RWPE1 (cell line): ENCODE measurements around the gene SLC12A7.

Source experiments
- CTCF ChIA-PET: fragments of 350-600 bp; sonication (Branson Sonifier 250); formaldehyde crosslinking; extraction: SDS; loops from one replicate; lab custom pipeline; 2021; lab: Yijun Ruan, JAX
- POLR2A ChIA-PET: fragments of 400-600 bp; formaldehyde crosslinking; extraction: SDS; loops from one replicate; lab custom pipeline; 2020; ENCODE audit warnings: antibody characterized with exemption; ENCODE audit not compliant: low non-redundant PET; lab: Yijun Ruan, JAX
- DNase-seq: peaks from one replicate; pipeline ENCODE4 v3.0.0; 2012; ENCODE audit warnings: low spot score
- H3K27ac ChIP-seq: fragments of 450-650 bp; 2 replicates; pipeline ENCODE4 v1.5.1; 2017
- TF ChIP-seq, protein P1 (sequence below): fragments of 450-650 bp; conservative IDR thresholded peaks from 2 replicates; pipeline ENCODE4 v1.5.1; 2017; ENCODE audit warnings: low read depth, mild to moderate bottlenecking

The SLC12A7 gene

DNA sequence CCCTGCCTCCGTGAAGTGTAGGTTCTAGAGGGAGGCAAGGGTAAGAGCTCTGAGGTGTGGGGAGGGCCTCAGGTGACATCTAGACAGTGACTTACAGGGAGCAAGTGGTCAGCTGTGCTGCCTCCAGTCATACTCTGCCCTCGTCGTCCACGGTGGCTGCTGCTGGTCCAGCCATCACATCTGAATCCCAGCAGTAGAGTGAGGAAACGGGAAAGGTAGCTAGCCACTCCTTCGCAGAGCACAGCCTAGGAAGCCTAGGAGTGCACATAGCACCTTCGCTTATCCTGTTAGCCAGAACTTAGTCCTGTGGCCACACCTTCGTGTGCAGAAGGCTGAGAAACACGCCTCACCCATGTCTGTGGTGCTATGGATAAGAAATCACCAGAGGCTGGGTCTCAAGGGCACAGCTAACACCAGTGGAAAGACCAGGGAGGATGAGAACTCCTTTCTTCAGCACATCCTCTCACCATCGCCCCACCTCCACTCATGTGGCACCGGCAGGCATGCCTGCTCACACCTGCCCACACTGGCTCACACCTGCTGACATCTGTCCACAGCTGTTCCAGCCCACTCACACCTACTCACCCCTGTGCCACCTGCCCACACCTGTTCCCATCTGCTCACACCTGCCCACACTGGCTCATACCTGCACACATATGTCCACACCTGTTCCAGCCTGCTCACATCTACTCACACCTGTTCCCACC lies 45.0 kb upstream of the SLC12A7 start:
- ChIA-PET CTCF (no interaction called here), POLR2A (no interaction called here)
- no peak overlapping the region for H3K27ac ChIP-seq
- DNase-seq, result no peak
- TF ChIP-seq, protein P1, sequence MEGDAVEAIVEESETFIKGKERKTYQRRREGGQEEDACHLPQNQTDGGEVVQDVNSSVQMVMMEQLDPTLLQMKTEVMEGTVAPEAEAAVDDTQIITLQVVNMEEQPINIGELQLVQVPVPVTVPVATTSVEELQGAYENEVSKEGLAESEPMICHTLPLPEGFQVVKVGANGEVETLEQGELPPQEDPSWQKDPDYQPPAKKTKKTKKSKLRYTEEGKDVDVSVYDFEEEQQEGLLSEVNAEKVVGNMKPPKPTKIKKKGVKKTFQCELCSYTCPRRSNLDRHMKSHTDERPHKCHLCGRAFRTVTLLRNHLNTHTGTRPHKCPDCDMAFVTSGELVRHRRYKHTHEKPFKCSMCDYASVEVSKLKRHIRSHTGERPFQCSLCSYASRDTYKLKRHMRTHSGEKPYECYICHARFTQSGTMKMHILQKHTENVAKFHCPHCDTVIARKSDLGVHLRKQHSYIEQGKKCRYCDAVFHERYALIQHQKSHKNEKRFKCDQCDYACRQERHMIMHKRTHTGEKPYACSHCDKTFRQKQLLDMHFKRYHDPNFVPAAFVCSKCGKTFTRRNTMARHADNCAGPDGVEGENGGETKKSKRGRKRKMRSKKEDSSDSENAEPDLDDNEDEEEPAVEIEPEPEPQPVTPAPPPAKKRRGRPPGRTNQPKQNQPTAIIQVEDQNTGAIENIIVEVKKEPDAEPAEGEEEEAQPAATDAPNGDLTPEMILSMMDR, result no peak

DNA sequence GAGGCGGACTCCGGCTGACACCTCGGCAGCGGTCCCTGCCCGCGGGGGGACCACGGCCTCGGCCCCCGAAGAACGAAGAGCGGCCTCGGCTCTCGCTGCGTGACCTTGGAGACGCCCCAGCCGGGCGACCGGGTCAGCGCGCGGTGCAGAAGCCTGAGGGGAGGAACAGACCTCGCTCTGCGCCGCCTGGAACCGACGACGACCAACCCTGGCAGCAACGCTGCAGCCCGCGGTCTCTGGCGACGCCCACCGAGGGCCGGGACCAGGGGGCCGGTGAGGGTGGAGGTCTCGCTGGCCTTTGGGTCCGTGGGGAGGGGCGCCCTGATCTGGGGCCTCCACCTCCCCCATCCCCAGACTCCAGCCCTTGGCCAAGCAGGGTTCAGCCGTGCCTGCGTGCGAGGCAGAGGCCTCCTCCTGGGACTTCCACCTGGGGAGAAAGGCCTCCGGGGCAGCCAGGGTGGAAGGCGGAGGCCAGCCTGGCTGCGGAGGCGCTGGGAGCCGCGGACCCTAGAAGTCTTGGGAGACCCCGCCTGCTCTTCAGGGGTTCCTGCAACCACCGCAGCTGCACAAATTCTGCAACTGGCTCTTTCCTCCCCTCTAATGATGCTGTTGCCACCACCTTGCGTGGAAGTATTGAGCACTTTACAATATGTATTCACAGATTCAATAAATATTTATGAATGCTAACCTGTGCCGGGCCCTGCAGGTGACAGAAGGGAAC lies 44.3 kb upstream of the SLC12A7 start:
- TF ChIP-seq, protein P1, result no peak
- no peak for DNase-seq
- ChIA-PET POLR2A (no interaction called here), CTCF (no interaction called here)
- no peak overlapping the region for H3K27ac ChIP-seq

DNA sequence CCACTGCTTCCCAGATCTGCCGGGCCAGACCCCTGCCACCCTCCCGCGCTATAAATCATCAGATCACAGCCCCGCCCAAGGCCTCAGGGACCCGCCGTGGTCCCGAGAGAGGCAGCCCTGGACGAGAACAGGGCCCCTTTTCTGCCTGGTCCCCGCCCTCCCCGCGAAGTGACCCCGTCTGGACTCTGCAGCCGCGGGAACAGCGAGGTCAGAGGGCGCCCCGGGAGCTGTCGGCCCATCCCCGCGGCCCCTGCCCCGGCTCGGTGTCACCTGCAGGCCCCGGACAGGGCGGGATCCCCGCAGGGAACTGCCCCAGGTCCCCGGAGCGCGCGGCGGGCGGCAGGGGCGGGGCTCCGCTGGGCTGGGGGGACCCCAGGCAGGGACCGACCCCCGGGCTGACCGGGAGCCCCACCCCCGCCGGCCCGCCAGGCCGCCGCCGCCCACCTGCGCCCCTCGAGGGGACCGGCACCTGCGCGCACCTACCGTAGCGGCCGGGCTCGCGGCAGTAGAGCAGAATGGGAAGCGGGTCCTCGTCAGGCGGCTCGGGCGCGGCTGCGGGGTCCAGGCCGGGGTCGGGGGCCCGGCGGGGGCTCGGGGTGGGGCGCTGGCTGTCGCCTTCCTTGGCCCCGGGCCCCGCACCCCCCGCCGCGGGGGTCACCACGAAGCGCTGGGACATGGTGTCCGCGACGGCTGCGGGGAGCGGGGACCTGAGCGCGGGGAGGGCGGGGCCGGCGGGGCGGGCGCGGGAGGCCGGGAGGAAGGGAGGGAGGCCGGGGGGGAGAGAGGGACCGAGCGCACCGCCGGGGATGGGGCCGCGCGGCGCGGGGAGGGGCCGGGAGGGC lies 43.5 kb upstream of the SLC12A7 start:
- ChIA-PET CTCF (no interaction called here), POLR2A (no interaction called here)
- TF ChIP-seq, protein P1, result no peak
- no peak overlapping the region for H3K27ac ChIP-seq
- no peak for DNase-seq

DNA sequence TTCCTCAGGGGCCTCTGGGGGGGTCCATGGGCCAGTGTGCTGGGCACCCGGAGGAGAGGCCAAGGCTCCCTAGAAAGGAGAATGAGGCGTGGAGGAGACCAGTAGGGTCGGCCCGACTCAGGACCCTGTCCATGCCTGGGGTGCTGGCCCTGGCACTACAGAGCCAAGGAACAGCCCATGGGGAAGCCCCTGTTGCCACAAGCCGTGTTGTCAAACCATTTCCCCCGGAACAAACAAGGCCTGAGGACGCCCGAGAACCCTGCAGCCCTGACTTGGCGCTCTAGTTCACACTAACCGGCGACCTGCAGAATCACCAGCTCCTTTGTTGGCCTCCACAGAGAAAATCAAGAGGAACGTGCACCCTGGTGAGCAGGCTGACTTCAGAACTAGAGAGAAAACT lies 41.6 kb upstream of the SLC12A7 start:
- CTCF ChIA-PET, result no interaction called here
- TF ChIP-seq, protein P1, result no peak
- POLR2A ChIA-PET, result no interaction called here
- DNase-seq, result no peak
- no peak overlapping the region for H3K27ac ChIP-seq

DNA sequence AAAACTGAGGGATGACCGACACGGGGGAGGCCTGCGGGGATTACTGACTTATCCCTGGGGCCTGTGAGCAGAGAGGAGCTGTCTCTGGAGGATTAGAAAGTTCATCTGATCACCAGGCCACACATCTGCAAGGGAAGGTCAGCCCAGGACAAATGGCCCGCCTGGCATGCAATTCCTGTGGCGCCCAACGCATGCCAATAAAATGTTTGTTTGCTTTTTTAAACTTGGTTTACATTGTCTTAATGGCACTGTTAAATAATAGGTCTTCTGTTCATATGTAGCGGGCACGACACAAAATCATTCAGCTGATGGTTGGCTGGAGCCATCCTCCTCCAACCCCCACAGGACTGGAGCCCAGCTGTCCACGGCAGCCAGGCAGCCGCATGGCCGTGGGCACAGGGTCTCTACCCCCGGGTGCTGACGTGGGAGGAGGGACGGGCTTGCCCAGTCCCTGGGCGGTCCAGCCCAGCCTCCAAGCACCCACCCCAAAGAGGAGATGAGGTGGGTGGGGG lies 41.0 kb upstream of the SLC12A7 start:
- no peak overlapping the region for H3K27ac ChIP-seq
- no peak for DNase-seq
- POLR2A ChIA-PET, result no interaction called here
- CTCF ChIA-PET, result no interaction called here
- TF ChIP-seq, protein P1, result no peak

DNA sequence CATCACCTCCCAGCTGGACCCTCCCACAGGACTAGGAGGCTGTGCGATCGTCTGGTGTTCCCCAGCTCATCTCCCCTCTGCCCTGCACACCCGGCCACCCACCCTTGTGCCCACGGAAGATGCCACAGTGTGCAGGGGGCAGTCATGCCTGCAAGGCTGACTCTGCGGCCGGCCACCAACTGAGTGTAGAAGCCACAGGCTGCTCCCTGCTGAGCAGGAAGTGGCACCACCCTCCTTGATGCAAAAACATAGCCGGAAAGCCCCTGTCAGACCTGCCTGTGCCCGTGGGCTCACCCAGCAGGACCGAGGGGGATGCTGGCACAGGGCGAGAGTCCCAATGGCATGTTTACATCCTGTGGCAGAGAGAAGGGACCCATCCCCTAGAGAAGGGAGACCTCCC lies 40.3 kb upstream of the SLC12A7 start:
- POLR2A ChIA-PET, result interaction anchor here (0.8 kb wide), 1 partner anchor 175 kb away, joined by 3 read pairs; no protein-coding TSS in a partner anchor

More for the DNA sequence above, 40.3 kb upstream of the SLC12A7 start:
- CTCF ChIA-PET, result interaction anchor here (0.7 kb wide), 1 partner anchor 16 kb away, joined by 3 read pairs; no protein-coding TSS in a partner anchor
- TF ChIP-seq, protein P1, result no peak
- DNase-seq, result no peak
- H3K27ac ChIP-seq, result no peak overlapping the region
